Measurements from ENCODE around the gene HSFX2.

DNA sequence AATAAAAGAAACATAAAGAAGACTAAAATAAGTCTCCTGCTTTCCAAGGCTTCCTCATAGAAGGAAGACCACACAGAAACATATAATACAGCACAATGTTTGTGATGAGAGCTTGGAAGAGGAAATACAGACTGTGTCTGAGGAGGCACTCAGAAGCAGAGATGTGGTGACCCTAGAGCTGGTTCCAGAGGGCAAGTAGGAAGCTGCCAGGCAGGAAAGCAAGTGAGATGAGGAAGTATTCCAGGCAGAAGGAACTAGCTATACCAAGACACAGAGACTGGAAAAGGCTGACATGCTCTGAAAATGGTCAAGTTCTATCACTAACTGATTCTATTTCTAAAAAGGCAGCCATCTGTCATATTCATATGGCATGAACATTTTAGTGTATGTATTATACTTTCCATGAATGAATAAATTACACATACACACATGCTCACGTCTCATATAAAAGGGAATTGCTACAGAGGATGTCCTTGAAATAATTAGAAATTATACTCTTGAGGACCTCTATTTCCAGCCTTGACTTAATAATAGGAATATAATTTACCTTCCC lies 16.6 kb upstream of the HSFX2 start:
- TF ChIP-seq, protein P1, sequence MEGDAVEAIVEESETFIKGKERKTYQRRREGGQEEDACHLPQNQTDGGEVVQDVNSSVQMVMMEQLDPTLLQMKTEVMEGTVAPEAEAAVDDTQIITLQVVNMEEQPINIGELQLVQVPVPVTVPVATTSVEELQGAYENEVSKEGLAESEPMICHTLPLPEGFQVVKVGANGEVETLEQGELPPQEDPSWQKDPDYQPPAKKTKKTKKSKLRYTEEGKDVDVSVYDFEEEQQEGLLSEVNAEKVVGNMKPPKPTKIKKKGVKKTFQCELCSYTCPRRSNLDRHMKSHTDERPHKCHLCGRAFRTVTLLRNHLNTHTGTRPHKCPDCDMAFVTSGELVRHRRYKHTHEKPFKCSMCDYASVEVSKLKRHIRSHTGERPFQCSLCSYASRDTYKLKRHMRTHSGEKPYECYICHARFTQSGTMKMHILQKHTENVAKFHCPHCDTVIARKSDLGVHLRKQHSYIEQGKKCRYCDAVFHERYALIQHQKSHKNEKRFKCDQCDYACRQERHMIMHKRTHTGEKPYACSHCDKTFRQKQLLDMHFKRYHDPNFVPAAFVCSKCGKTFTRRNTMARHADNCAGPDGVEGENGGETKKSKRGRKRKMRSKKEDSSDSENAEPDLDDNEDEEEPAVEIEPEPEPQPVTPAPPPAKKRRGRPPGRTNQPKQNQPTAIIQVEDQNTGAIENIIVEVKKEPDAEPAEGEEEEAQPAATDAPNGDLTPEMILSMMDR (IDR thresholded peaks at IDR 0.05; ENCODE audit: low read depth, low read length, poor library complexity, severe bottlenecking), result no peak
- TF ChIP-seq EZH2phosphoT487 (IDR thresholded peaks at IDR 0.05; ENCODE audit: borderline replicate concordance, low read length), result no peak

Measured in DOHH2 (cell line).